ENCODE measurements around the gene VEGFA.

Gene VEGFA

DNA sequence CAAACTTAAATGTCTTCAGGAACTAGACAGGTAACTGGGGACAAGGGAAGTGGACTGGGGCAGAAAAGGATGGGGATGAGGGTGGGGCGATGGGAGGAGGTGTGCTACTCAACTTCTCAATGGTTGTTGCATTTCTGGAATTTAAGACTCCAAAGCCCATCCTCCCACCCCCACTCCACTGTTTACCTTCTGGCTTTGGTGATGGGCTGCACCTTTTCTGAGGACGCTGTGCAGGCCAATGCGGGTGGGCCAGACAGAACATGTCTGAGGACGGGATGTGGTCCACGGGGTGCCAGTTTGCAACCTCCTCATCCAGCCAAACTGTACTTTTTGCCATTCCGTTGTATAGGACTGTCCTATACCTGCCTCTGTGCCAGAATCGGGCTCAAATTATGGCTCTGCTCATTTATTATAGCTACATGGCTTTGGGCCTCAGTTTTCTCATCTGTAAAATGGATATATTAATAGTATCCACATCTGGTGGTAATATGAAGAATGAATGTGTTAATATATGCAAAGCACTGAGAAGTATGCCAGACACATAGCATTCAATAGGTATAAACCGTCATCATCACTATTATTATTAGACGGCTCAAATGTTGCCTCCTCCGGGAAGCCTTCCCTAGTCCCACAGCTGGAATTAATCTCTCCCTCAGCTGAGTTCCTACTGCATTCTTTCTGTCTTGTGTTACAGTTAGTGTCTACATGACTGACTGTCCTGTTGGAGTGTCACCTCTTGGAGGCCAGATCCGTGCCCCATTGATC, 31.0 kb upstream of the VEGFA start:
- DNase-seq (ENCODE audit: low read depth) = no peak

DNA sequence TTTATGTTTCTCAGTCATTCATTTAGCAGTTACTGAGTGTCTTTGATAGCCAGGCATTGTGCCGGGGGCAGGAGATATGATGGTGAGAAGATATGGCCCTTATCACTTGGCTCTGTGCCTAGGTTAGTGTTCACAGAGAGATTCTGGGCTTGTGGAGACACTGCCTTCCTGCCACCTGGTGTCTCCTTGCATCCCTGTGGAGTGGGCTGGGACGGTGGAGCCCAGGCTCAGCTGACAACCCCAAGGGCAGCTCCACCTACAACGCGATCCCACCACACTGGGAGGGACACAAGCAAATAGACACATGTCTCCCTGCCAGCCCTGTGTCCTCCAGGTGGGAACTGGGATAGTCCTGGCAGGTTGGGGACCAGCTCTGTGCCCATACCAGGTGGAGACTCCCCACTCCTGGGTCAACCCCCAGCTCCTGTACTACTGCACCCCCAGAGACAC, 30.3 kb upstream of the VEGFA start:
- DNase-seq (ENCODE audit: low read depth) = no peak

DNA sequence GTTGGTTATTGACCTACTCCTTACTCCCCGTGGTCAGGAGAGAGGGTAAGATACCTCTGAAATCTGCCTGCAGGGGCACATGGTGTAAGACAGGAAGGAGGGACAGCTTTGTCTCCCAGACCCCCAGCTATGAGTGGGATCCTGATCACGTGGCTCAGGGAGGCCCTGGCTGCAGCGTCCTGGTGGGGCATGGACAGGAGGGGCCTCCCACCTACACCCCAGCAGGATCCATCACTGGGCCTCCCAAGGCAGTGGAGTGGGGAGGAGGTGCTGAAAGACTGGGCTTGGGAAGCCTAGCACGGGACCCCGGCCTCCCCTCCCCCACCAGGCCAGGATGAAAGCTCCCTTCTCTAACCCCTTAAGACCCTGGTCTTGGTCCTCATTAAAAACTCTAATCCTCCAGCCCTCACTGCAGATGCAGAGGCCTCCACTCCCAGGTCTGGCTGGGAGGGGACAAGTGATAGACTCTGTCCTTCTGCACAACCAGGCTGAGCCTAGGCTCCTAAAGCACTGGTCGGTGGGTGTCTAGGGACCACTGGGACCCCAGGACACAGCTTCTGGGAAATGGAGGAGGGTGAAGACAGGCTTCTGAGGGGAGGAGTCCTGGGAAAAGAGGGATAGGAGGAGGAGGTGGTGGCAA, 29.6 kb upstream of the VEGFA start:
- no peak for DNase-seq (ENCODE audit: low read depth)

DNA sequence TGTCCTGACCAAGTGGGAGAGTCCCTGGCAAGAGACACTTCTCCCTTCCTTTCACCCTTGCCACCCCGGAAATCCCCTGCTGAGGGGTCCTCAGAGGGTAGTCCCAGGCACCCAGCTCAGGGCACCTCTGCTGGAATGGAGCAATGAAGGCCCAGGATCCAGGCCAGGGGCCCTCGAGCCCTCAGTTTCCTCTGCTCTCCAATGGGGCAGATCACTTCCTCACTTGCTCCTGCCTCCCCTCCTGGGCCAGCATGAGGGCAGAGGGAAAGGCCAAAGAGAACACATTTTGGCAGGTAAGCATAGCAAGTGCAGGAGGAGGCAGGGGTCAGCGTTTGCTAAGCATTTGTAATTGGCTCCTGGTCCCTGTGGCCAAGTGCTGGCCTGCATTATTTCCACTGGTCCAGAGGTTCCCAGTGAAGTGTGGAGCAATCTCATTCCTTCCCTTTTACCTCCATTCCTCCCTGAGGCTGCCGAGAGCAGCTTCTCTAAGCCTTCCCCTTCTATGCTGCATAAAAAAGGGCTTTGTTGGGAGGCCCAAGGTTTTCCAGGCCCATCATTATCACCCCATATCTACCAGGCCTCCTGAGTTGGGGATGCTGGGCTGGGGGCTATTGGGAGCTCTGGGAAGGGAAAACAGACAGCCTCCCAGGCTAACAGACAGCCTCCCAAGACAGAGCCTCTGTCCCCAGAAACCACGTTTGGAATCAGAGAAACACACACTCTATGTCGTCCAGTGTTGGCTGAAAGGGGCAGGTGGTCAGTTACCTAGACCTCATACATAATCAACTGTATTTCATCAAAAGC, 28.8 kb upstream of the VEGFA start:
- DNase-seq (ENCODE audit: low read depth) = no peak

DNA sequence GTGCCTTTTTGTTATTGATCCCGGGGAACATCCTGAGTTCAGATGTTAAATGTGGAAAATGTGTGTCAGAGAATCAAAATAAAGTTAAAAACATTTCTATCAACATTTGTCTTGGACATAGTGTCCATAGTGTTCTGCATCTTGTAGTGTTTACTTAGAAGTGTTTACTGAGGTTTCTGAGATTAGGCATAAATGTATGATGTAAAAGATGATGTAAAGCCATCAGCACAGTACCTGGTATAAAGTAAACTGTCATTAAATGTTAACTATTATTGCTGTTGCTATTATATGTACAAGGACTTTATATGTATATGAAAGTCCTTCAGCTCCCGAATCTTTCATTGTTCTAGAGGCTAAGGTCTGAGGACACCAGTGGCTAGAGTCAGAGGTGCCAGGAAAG, 28.2 kb upstream of the VEGFA start:
- no peak for DNase-seq (ENCODE audit: low read depth)

DNA sequence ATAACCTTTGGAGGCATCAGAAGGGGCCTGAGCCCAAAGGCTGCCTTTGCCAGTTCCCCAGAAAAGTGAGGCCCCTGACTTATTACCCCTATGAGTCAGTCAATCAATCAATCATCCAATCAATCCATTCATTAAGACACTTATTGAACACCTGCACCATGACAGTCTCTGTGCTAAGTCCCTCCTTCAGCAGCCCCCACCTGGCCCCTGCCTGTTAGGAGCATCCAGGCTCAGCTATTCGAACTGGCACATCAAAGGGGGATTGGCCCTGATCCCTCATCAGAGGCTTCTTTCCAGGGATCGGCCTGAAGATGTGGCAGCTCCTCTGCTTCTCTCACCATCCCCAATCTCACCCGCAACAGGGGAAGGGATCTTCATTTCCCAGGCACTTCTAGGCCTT, 27.7 kb upstream of the VEGFA start:
- no peak for DNase-seq (ENCODE audit: low read depth)

DNA sequence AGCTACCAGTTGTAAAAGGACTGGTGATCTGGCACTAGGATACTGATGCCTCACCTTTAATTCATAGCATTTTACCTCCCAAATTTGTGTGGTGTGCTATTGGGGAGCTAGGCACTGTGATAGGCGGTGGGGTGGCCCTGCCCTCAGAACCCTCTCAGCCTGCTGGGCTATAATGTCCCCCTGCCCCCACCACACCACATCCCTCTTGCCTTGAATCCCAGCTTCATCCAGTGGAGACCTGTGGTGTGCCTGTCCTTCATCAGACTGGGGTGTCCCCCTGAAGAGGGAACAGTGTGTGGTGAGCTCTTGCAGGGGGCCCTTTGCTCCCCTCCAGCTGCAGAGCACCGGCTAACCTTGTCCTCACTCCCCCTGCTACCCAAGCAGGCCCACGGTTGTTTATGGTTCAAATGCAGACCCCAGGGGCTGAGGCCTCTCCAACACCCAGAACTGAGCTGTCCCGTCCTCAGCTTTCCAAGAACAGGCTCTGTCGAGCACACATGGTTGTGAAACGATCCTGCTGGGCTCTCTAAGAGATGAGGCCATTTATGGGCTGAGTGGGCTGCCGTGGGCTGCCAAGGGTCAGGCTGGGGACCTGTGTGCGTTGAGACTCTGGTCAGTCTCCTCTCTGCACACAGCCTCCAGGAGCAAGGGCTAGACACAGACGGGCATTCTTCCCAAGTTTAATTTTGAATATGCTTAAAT, 26.9 kb upstream of the VEGFA start:
- no peak for DNase-seq (ENCODE audit: low read depth)

DNA sequence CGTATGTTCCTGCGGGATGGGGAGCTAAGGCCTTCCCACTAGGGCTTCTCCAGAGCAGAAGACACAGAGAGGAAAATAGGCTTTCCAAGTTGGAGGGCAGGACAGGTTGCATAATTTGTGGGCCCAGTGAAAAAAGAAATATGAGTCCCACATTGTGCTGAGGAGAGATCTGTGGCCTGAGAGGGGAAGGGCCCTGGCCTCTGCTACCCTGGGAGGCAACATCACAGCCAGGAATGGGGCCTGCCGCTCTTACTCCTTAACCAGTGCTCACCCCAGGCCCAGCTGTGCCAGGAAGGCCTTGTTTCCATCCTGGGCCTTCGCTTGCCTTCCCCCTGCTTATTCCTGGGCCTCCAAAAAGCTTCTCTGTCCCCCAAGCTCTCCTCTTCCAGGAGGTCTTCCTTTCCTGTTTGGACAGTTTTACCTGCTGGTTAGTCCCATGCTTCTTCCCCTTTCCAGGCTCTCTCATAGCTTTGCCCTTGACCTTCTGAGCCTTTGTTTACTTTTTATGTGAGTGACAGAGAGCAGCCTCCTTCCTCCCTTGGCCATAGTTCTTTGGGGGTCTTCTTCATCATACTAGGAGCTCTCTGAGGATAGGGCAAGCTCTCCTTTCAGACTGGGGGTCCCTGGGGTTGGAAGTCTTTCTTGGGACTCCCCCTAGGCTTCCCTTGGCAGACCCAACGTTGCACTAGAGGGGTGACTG, 26.2 kb upstream of the VEGFA start:
- no peak for DNase-seq (ENCODE audit: low read depth)

DNA sequence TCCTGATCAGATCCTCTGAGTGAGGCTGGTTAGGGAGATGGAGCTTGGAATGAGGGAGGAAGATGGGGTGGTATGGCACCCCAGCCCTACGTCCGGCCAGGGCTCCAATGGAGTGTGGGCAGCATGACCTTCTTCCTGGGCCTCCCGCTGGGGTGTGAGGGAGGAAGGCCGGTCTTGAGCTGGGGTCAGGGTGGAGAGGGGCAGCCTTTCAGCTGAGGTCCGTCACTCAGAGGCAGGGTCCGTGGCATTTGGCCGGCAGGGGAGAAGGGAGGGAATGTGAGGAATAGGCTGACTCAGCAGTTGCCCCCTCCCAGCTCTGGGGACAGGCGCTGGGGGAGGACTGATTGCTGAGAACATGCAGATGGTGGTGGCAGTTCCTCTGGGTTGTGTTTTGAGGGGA, 25.5 kb upstream of the VEGFA start:
- no peak for DNase-seq (ENCODE audit: low read depth)

DNA sequence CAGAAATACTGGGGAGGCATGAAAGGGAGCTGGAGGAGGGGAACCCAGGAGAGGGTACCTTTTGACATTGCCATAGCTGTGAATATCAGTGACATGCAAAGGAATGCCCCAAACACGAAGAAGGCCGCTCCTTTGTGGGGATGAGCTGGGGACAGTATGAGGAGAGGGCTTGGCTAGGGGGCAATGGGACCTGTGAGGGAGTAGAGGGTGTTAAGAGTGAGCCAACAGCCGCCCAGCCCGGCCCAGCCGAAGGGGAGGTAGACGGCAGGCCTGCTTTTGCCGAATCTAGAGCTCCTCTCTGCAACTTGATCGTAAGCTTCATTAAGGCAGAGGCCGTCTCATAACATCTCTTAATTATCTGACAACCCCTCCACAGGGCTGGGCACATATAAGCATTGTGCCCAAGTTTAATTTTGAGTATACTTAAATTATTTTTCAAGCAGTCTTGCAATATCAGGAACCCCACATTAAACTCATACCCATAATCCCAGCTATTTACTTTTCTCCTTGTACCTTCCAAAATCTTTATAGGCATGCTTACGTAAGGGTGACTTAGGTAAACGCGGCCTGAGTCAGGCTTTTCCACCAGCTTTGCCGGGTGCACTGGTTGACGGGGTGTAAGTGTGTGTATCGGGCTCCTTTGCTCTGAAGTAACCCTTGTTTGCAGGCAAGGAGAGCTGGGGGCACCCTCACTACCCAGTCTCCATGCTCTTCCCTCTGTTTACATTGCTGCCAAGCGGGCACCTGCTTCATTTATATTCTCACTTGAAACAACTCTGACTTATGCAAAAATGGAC, 24.9 kb upstream of the VEGFA start:
- DNase-seq (ENCODE audit: low read depth) = no peak

DNA sequence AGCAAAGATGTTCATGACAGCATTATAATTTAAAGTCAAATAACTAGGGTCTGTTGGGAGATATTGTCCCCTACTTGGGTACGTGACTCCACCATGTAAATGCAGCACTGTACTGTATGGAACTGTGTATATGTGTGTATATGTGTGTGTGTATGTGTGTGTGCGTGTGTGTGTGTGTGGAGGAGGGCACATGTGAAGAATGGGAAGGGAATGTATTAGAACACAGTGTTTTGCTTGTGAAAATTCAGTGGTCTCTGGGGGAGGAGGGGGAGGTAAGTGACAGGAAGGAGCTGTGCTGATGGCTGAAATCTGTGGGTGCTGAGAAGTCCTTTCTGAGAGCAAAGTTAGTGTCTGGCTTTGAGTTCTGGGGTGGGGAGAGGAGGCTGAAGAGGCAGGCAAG, 23.9 kb upstream of the VEGFA start:
- no peak for DNase-seq (ENCODE audit: low read depth)

DNA sequence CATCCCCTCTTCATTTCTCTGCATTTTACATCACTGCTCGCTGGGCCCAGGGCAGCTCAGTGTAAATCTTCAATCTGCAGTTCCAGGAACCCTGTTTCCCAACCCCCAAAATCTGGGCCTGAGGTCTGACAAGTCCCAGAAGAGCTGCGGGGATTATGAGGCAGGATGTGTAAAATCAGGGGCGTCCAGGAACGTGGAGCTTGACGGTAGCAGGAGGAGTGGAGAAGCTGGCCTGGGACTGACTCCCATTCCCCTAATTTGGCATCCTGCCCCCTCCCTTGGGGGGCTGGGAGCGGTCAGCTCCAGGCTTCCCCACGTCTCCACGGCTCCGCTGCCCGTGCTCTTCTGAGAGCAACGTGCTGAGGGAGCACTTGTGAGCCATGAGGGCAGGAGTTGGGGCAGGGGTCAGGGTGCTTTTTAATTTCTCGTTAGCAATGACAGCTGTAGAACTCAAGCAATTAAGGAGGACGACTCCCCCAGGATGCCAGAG, 23.4 kb upstream of the VEGFA start:
- DNase-seq (ENCODE audit: low read depth) = no peak

DNA sequence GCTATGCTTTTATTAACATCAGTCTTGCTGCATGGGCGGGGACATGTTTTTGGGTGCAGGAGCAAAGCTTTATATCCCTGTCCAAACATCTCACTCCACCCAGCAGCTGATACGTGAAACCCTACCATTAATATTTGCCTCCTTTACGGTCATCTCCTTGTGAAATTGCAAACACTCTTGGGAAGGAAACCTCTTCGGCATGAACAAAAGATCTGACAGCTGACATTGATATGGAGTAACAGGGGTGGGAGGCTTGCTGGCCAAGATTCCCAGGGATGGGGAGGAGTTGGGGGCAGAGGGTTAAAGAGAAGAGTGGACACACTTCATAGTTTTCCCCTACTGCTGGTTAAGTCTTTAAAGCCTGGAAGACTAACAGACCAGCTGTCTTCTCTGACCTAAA, 22.2 kb upstream of the VEGFA start:
- no peak for DNase-seq (ENCODE audit: low read depth)

DNA sequence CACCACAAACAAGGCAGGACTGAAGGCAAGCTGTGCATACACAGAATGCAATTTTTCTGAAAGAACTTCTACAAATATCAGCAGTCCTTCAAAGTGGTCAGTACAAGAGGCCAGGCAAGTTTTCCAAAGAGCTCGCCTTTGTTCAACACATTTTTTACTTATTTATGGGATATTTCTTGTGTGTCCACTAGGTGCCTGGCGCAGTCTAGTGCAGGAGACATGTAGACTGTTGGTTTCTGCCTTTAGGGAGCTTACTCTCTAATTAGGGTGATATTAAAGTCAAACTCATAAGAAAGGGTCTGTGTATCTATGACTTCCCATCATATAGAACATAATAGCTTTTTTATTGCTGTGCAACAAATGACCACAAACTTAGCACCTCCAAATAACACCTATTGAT, 21.2 kb upstream of the VEGFA start:
- DNase-seq (ENCODE audit: low read depth) = no peak

DNA sequence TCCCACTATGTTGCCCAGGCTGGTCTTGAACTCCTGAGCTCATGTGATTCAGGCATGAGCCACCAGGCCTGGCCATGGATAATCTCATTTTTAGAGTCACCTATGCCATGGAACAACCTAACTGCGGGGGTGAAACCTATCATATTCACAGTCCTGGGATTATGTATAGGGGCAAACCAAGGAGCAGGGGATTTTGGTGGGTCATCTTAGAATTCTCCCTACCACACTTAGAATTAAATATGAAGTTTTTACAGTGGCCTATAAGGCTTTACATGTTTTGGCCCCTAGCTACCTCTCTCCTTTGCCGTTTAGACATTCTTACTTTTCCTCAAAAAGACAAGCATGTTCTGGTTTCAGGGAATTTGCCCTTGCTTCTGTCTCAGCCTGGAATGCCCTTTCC, 20.6 kb upstream of the VEGFA start:
- no peak for DNase-seq (ENCODE audit: low read depth)

DNA sequence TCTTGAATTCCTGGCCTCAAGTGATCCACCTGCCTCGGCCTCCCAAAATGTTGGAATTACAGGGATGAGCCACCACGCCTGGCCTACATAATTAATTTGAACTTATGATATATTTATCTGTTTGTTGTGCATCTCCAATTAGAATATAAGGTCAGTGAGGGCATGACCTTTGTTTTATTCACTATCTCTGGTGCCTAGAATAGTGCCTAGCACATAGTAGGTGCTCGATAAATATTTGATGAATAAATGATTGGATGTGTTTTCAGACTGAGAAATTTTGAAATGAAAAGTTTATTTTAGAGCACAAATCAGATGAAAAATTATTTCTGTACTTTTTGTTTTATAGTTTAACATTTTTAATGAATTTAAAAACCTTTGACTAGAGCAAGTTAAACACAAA, 19.4 kb upstream of the VEGFA start:
- no peak for DNase-seq (ENCODE audit: low read depth)

DNA sequence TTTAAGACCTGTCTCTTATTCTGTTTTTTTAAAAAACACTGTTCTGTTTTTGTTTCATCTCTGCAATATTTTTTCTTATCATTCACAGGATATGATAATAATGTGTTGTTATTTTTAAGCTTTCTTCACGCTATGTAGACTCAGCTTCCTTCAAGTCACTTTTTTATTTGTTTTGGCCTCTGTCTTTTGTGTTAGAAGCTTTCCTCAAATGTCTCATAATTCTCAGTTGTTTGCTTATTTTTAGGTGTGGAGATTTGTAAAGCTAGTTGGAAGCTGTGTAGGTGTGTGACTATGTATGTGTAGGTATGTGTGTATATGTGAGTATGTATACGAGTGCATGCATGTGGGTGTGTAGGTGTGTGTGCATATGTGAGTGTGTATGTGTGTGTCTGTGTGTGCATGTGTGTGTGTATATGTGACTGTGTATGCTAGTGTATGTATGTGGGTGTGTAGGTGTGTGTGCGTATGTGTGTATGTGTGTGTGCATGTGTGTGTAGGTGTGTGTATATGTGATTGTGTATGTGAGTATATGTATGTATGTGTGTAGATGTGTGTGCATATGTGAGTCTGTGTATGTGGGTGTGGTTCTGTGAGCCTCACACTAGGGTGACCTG, 16.3 kb upstream of the VEGFA start:
- no peak for DNase-seq (ENCODE audit: low read depth)

DNA sequence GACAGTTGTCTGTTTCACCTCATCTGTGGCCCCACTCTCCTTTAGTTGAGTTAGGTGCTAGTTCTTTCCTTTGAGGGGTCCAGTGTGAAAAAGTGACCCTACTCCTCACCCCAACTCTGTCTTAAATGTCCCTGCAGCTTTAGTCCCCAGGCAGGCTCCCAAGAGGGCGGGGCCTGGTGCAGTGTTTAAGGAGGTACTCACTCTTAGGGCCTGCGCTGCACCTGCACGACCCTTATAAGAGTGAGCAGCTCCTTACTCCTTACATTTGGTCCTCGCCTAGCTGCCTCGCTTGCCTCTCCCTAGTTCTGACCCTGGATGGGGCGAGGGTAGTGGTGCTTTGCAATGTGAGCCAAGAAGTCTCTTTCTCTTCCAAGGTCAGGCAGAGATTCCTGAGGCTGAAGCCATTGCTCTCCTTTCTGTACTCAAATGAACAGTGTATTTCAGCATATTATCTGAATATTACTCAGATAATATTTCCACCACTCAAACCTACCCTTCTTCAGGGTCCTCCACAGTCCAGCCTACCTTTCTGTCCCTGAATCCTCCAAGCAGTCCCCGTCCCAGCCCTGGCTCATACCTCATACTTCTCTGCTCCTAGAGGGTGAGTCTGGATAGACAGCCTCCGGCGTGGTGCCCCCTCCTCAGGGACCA, 11.9 kb upstream of the VEGFA start:
- no peak for DNase-seq (ENCODE audit: low read depth)

DNA sequence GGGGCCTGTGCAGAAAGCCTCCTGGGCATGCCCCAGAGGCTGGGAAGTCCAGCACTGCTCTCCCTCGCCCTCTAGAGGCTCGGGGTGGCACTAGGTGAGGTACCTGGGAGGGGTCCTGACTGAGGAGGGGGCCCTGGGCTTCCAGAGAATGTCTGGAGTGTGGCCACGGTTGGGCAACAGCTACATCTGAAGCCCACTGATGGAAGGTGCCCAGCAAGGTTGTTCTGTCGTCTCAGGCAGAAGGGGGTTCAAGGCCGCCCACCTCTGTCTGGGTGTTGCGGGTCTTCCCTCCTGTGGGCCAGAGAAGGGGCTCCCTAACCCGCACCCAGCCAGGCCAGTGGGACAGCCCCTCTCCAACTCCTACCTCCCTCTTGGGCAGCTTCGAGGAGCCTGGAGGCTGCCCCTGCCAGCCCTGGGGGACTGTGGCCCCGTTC, 11.4 kb upstream of the VEGFA start:
- DNase-seq (ENCODE audit: low read depth) = no peak

Measured in stimulated activated CD8-positive, alpha-beta memory T cell treated with anti-CD3 and anti-CD28 coated beads, Interleukin-12 subunit alpha, Interleukin-12 subunit beta, amount 100 ng/mL, for 4 hours (primary cell).